SK-N-DZ (cell line): ENCODE data around the gene HSD17B1.
"Not testable (repeated sequence)": the region's sequence is repeated elsewhere in the genome, so short reads cannot be mapped to it uniquely, and the experiment has no call there.

Source experiments
- DNase-seq: peaks from one replicate; pipeline ENCODE4 v3.0.0-alpha.2; 2015; ENCODE audit warnings: low spot score

HSD17B1 gene

DNA sequence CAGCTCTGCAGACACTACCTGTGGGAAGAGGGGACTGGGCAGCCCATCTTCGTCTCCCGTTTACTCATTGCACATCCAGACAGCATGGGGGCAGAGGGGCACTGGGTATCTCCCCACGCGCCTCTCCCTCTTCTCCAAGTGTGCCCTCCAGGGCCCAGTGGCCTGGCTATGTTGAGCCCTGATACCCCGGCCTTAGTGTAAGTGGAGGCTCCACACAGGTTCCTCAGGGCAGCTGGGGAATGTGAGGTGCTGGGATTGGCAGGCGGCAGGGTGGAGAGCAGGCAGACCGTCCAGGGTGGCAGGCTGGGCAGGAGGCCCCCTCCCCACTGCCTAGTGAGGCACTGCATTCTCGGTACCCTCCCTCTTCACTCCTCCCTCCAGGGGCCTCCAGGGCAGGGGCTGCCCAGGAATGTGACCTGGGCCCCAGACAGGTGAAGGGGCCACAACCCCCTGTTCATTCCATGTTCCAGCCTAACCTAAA lies 29.9 kb upstream of the HSD17B1 start:
- DNase-seq: no peak

DNA sequence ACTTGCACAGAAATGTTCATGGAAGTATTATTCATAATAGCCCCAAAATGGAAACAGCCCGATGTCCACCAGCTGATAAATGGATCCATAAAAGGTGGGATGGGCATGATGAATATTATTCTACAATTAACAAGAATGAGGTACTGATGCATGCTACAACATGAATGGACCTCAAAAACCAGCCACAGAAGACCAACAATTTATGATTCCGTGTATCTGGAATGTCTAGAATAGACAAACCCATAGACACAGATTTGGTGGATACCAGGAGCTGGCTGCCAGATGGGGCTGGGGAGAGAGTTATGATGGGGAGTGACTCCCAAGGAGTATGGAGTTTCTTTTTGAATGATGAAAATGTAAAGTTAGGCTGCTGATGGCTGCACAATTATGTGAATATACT lies 27.5 kb upstream of the HSD17B1 start:
- DNase-seq: no peak

- DNase-seq: no peak
These were observed 26.7 kb upstream of the HSD17B1 start for GRCh38 chr17:42526031-42526444.

DNA sequence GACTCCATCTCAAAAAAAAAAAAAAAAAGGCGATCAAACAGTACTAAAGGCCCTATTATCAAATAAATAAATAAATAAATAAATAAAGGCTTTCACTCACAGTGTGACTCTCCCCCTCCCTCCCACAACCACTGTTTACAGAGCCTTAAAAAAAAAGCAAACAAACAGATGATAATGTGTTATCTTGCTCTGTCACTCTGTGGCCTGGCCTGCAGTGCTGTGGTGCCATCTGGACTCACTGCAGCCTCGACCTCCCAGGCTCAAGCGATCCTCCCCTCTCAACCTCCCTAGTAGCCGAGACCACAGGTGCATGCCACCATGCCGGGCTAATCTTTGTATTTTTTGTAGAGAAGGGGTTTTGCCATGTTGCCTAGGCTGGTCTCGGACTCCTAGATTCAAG lies 24.8 kb upstream of the HSD17B1 start:
- no peak for DNase-seq

GRCh38 chr17:42529061-42529460 lies 23.7 kb upstream of the HSD17B1 start:
- DNase-seq: no peak

DNA sequence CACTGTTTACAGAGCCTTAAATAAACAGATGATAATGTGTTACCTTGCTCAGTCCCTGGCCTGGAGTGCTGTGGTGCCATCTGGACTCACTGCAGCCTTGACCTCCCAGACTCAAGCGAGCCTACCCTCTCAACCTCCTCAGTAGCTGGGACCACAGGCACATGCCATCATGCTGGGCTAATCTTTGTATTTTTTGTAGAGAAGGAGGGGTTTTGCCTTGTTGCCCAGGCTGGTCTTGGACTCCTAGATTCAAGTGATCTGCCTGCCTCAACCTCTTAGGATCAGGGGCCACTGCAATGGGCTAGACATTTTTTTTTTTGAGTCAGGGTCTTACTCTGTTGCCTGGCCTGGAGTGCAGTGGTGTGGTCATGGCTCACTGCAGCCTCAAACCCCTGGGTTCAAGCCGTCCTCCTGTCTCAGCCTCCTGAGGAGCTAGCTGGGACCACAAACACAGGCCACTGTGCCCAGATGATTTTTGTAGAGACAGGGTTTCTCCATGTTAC lies 21.7 kb upstream of the HSD17B1 start:
- DNase-seq: no peak

DNA sequence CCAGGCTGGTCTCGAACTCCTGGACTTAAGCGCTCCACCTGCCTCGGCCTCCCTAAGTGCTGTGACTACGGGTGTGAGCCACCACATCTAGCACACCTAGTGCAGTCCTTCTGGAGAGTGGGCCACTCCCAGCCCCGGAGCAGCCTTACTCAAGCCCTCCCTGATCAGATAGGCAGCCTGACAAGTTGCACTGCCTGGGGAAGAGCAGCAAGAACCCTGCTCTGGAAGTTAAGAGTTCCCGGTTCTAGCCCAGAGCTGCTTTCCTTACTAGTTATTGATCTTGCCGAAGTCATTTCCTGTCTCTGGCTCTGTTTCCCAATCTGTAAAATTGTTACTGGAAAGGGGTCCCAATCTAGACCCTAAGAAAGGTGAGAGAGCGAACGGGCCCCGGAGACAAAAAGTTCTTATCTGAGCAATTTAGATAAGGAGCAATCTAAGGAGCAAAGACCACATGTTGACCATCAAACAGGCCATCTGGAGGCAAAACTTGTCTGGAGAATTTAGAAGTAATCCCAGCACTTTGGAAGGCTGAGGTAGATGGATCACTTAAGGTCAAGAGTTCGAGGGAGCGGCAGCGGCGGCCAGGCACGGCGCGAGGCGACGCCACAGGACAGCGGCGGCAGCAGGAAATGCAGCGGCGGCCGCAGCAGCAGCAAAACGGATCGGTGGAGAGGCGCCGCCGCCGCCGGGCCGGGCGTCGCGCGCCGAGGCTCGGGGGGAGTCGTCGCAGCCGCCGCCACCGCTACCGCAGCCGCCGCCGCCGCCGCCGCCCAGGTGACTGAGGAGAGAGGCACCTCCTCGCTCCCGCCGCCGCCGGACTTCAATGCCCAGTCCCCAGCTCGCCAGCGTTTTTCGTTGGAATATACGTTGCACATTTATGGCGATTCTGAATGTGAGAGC lies 21.0 kb upstream of the HSD17B1 start:
- peak; percentile 64 for DNase-seq

GRCh38 chr17:42535155-42536047 lies 17.3 kb upstream of the HSD17B1 start:
- peak; percentile 66 for DNase-seq

GRCh38 chr17:42536048-42536371 lies 16.7 kb upstream of the HSD17B1 start, which contains the start of gene NAGLU:
NAGLU (plus strand) TSS chr17:42536241; CDS start chr17:42536273, 32 bp downstream.
- peak; percentile 92 for DNase-seq

- DNase-seq: peak; percentile 79
These were observed 16.2 kb upstream of the HSD17B1 start for GRCh38 chr17:42536372-42537155.

DNA sequence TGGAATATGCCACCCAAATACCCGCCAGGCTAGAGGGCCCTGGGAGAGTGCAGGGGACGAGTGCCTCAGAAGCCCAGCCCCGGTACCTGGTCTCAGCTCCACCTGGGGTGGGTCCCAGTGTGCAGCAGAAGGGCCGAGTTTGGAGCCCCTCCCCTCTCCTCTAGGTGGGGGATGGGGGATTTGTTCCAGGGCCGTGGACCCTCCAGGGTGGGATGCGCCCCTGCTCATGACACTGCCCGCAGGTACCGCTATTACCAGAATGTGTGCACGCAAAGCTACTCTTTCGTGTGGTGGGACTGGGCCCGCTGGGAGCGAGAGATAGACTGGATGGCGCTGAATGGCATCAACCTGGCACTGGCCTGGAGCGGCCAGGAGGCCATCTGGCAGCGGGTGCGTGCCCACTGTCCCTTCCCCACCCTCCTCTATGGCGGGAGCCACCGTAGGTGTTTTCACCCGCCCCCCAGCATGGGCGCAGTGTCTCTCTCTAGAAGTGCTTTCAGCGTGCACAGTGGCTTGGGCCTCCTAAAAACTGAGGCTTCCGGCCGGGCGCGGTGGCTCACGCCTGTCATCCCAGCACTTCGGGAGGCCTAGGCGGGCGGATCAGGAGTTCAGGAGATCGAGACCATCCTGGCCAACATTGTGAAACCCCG lies 15.4 kb upstream of the HSD17B1 start:
- no peak for DNase-seq

GRCh38 chr17:42537826-42538451 lies 14.8 kb upstream of the HSD17B1 start:
- no peak for DNase-seq

GRCh38 chr17:42538482-42538881 lies 14.2 kb upstream of the HSD17B1 start:
- DNase-seq: no peak

GRCh38 chr17:42540558-42540957 lies 12.2 kb upstream of the HSD17B1 start:
- not testable (repeated sequence) for DNase-seq

DNA sequence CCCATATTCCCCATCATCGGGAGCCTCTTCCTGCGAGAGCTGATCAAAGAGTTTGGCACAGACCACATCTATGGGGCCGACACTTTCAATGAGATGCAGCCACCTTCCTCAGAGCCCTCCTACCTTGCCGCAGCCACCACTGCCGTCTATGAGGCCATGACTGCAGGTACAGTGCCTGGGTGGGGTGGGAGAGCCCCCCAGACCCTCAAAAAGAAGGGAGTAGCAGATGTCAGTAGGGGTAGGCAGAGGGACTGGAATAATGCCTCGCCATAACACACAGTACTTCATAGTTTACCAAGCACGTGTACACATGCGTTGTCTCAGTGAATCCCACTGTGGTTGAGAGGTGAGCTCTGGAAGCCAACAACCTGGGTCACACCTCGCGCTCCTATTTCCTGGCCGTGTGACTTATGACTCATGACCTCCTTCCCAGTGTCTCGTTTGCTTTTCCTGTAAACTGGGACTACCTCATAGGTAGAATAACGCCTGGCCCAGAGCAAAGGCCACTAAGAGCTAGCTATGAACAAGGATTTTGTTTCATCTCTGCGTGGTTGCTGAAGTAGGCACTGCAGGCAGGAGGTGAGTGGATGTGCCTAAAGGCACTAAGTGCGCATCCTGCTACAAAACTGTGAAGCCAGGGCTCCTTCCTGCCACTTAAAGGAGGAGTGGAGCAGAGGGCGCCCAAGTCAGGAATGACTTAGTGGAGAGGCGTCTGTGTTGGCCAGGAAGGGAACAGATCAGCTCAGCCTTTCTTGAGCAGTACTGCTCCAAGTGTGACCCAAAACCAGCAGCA lies 11.5 kb upstream of the HSD17B1 start:
- no peak for DNase-seq

DNA sequence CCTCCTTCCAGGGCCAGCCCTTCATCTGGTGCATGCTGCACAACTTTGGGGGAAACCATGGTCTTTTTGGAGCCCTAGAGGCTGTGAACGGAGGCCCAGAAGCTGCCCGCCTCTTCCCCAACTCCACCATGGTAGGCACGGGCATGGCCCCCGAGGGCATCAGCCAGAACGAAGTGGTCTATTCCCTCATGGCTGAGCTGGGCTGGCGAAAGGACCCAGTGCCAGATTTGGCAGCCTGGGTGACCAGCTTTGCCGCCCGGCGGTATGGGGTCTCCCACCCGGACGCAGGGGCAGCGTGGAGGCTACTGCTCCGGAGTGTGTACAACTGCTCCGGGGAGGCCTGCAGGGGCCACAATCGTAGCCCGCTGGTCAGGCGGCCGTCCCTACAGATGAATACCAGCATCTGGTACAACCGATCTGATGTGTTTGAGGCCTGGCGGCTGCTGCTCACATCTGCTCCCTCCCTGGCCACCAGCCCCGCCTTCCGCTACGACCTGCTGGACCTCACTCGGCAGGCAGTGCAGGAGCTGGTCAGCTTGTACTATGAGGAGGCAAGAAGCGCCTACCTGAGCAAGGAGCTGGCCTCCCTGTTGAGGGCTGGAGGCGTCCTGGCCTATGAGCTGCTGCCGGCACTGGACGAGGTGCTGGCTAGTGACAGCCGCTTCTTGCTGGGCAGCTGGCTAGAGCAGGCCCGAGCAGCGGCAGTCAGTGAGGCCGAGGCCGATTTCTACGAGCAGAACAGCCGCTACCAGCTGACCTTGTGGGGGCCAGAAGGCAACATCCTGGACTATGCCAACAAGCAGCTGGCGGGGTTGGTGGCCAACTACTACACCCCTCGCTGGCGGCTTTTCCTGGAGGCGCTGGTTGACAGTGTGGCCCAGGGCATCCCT lies 9.3 kb upstream of the HSD17B1 start:
- DNase-seq: no peak

GRCh38 chr17:42544874-42545283 lies 7.8 kb upstream of the HSD17B1 start:
- DNase-seq: no peak

DNA sequence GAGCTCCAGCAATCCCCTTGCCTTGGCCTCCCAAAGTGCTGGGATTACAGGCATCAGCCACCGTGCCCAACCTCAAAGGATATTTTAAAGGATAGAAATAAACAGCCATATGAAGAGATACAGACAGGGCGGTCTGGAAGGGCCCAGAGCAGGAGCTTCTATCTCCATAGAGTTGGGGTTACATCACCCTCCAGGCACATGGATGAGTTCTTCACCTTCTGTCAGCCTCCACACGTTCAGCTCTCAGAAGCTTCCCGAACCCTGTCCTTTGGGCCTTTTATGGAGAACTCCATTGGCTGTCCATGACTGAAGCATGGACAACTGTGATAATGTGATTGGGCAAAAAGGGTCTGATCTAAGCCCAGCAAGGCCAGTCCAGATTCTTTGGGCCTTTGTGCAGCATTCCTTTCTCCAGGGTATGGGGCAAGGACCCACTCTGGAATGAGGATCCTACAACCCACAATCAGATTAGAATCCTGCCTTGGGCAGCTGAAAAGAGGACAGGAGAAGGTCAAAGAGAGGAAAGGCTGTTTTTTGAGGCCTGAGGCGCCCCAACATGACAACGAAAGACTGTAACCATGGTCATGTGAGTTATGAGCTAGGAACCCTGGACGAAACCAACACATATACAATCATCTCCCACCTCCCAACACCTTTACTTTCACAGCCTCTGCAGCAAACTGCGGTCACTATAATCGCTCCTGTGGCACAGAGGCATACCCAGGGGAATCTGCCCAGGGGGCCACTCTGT lies 6.8 kb upstream of the HSD17B1 start:
- DNase-seq: not testable (repeated sequence)
